ENCODE results near the gene OPHN1. TPM values are rescaled to one million over a fixed set of nuclear protein-coding genes. Genes with fewer than 3 reads are reported as not detected.

OPHN1 gene
- total and polyA plus RNA-seq, 2 of the 13 experiments (the other 11 are each of a cell fraction or from before 2014, with no cell fraction given): 1.6 to 1.7 TPM

- DNase-seq (ENCODE audit: low spot score) (no peak), ATAC-seq (no peak), FAIRE-seq (peak; percentile 28)
- no TSS peak for BruUV-seq (replicated peaks)
- Histone ChIP-seq H3K4me3 (replicated peaks in 1 of 3; ENCODE audit: insufficient read depth in 1 of 3, low read depth in 2 of 3, low read length in 3 of 3) (no peak overlapping the region), H3K4me1 (ENCODE audit: insufficient read depth, low read length) (0 out of 2 replicates have a peak, but pooled peaks cover 7% of the 10 kb centered on the region), H4K20me1 (ENCODE audit: insufficient read depth, low read length) (no peaks in the 10 kb centered on the region), H2AFZ (ENCODE audit: low read length) (no peak overlapping the region), H3K27ac (ENCODE audit: extremely low read length, insufficient read depth, low read length) (no peak overlapping the region), H3K9me3 (ENCODE audit: low read length) (no peaks in the 10 kb centered on the region), H3K79me2 (ENCODE audit: insufficient read depth, low read length) (no peaks in the 10 kb centered on the region), H3K4me2 (ENCODE audit: low read depth, low read length) (peak overlapping the region; percentile 7; the same call in 1 of the 2 replicates), H3K36me3 (replicated peaks in 1 of 2; ENCODE audit: control insufficient read depth in 1 of 2, insufficient read depth in 2 of 2, low read length in 2 of 2) (no peaks in the 10 kb centered on the region), H3K9ac (ENCODE audit: insufficient read depth, low read depth, low read length) (no peak overlapping the region), H3K27me3 (ENCODE audit: control insufficient read depth in 1 of 2, insufficient read depth in 2 of 2, low read length in 2 of 2) (no peaks in the 10 kb centered on the region)
- in situ Hi-C loops (cut with HindIII; ENCODE audit: extremely low pct_ligation_motif_present, low pct_unique_long_range_greater_than_20kb) (no loop called here), intact Hi-C loops (cut with micrococcal nuclease; ENCODE audit: unreplicated experiment) (no loop called here)
- ChIA-PET POLR2A (interaction anchor here (1.1 kb wide), 1 partner anchor 28 kb away, joined by 3 read pairs; no protein-coding TSS in a partner anchor), CTCF (ENCODE audit: low intra/inter-chr PET ratio, low total read pairs) (interaction anchor here (0.8 to 1.3 kb wide), 2 partner anchors 265 to 266 kb away, joined by 3 to 4 read pairs; no protein-coding TSS in a partner anchor)
- 53% methylated on average over 6 of the region's 8 CpGs for WGBS (ENCODE audit: low lambda C conversion rate)
- TF ChIP-seq, protein P1, sequence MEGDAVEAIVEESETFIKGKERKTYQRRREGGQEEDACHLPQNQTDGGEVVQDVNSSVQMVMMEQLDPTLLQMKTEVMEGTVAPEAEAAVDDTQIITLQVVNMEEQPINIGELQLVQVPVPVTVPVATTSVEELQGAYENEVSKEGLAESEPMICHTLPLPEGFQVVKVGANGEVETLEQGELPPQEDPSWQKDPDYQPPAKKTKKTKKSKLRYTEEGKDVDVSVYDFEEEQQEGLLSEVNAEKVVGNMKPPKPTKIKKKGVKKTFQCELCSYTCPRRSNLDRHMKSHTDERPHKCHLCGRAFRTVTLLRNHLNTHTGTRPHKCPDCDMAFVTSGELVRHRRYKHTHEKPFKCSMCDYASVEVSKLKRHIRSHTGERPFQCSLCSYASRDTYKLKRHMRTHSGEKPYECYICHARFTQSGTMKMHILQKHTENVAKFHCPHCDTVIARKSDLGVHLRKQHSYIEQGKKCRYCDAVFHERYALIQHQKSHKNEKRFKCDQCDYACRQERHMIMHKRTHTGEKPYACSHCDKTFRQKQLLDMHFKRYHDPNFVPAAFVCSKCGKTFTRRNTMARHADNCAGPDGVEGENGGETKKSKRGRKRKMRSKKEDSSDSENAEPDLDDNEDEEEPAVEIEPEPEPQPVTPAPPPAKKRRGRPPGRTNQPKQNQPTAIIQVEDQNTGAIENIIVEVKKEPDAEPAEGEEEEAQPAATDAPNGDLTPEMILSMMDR (CRISPR knock-in tag; IDR thresholded peaks at IDR 0.05): peak; percentile 44
- TF ChIP-seq STAG1 (CRISPR knock-in tag; IDR thresholded peaks at IDR 0.05) (peak; percentile 34; the same call in 1 of the 2 replicates), ZKSCAN8 (CRISPR knock-in tag; IDR thresholded peaks at IDR 0.05; ENCODE audit: borderline replicate concordance) (no peak), ZNF317 (CRISPR knock-in tag; IDR thresholded peaks at IDR 0.05) (no peak)
Measured at GRCh38 chrX:68462653-68463052, 29.4 kb upstream of the OPHN1 start.

- WGBS (ENCODE audit: low lambda C conversion rate): 8% methylated on average over 2 of the region's 8 CpGs
- intact Hi-C loops (cut with micrococcal nuclease; ENCODE audit: unreplicated experiment): no loop called here
- ATAC-seq (no peak), DNase-seq (ENCODE audit: low spot score) (no peak), FAIRE-seq (no peak)
- Histone ChIP-seq H3K4me3 (replicated peaks in 1 of 3; ENCODE audit: insufficient read depth in 1 of 3, low read depth in 2 of 3, low read length in 3 of 3) (no peak overlapping the region), H3K4me1 (ENCODE audit: insufficient read depth, low read length) (0 out of 2 replicates have a peak, but pooled peaks cover 7% of the 10 kb centered on the region), H4K20me1 (ENCODE audit: insufficient read depth, low read length) (no peaks in the 10 kb centered on the region), H3K4me2 (ENCODE audit: low read depth, low read length) (peak overlapping the region; percentile 7; the same call in 1 of the 2 replicates), H3K9ac (ENCODE audit: insufficient read depth, low read depth, low read length) (no peak overlapping the region), H3K36me3 (replicated peaks in 1 of 2; ENCODE audit: control insufficient read depth in 1 of 2, insufficient read depth in 2 of 2, low read length in 2 of 2) (no peaks in the 10 kb centered on the region), H3K9me3 (ENCODE audit: low read length) (no peaks in the 10 kb centered on the region), H2AFZ (ENCODE audit: low read length) (no peak overlapping the region), H3K27me3 (ENCODE audit: control insufficient read depth in 1 of 2, insufficient read depth in 2 of 2, low read length in 2 of 2) (no peaks in the 10 kb centered on the region), H3K27ac (ENCODE audit: extremely low read length, insufficient read depth, low read length) (no peak overlapping the region), H3K79me2 (ENCODE audit: insufficient read depth, low read length) (no peaks in the 10 kb centered on the region)
- POLR2A ChIA-PET: interaction anchor here (1.1 kb wide), 1 partner anchor 28 kb away, joined by 3 read pairs; no protein-coding TSS in a partner anchor
- TF ChIP-seq SP140L (CRISPR knock-in tag; IDR thresholded peaks at IDR 0.05; ENCODE audit: borderline replicate concordance) (no peak), RNF219 (CRISPR knock-in tag; IDR thresholded peaks at IDR 0.05) (no peak), ZEB1 (IDR thresholded peaks at IDR 0.05; ENCODE audit: insufficient replicate concordance, low read depth) (no peak), IKZF4 (CRISPR knock-in tag; IDR thresholded peaks at IDR 0.05; ENCODE audit: borderline replicate concordance, low read depth, not compliant biosample characterization) (no peak), CREB1 (IDR thresholded peaks at IDR 0.05) (peak; percentile 35; the same call in 1 of the 2 replicates), CREB1 (CRISPR knock-in tag; IDR thresholded peaks at IDR 0.05) (no peak), ZBTB21 (CRISPR knock-in tag; IDR thresholded peaks at IDR 0.05) (0 out of 2 replicates have a peak, but pooled peaks have one; percentile 19)
- no TSS peak for BruUV-seq (replicated peaks)
- CTCF ChIA-PET (ENCODE audit: low intra/inter-chr PET ratio, low total read pairs): interaction anchor here (1.3 kb wide), 1 partner anchor 264 kb away, joined by 4 read pairs; no protein-coding TSS in a partner anchor
- in situ Hi-C loops (cut with HindIII; ENCODE audit: extremely low pct_ligation_motif_present, low pct_unique_long_range_greater_than_20kb): no loop called here
Measured at GRCh38 chrX:68462197-68462596, 28.9 kb upstream of the OPHN1 start.

Data from HepG2 (cell line).